GDM1 (cell line): ENCODE results near the gene PIR.

ENCODE experiments used
- DNase-seq: peaks from one replicate; lab custom pipeline; 2025; lab: John Stamatoyannopoulos, UW

The PIR gene

DNA sequence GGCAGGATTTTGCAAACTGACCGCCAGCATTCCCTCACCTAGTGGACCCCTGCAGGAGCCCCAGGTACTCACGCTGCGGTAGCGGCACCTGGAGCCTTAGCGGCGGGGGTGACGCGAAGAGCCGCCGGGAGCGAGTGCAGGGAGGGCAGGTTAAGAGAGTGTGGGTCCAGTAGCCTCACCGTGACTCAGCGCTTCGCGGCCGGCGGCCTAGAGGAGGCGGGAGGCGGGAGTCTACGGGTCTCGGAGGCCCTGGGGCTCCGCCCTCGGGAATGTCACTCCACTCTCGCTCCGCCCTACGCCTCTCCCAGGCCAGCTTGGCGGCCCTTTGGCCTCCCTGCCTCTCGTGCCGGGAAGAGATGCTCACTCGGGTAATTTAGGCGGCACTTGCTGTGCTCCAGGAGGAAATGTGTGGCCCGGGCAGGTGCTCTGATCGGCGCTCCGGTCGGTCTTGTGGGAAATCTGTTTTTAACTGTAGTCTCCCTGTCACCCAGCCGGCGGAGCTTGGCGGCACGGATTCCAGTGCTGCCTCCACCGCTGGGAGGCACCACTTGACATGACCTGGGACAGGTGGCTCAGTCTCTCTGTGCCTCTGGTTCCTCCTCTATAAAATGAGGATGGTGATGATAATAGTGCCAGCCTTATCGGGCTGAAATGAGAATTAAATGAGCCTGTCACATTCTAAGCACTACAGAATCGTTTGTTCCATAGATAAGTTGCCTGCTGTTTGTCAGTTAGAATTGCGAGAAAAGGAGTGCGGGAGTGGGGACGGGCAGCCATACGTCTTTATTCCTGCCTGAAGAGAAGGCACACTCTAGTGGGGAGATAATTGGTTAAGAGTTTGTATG is at the start of gene PIR:
Gene PIR, minus strand, starts transcription at position 216 of the 845 bp plus-strand sequence. CDS start 2,076 bp downstream, outside the sequence.
- peak; percentile 34 for DNase-seq

DNA sequence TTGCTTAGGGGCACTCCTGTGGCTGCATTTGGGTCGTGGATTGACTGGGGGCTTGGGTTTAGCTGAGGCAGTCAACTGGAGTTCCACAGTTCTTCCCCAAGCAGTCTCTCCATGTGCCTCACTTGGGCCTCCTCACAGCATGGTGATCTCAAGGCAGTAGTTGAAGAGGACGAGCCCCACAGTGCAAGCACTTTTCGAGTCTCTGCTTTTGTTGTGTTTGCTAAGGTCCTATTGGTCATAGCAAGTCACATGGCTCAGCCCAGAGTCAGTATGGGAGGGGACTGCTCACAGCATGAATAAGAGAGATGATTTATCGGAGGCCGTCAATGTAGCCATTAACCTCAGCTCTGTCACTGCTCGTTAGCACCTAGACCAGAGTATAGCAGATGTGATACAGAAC is 37.2 kb upstream of the PIR start:
- DNase-seq, result no peak

DNA sequence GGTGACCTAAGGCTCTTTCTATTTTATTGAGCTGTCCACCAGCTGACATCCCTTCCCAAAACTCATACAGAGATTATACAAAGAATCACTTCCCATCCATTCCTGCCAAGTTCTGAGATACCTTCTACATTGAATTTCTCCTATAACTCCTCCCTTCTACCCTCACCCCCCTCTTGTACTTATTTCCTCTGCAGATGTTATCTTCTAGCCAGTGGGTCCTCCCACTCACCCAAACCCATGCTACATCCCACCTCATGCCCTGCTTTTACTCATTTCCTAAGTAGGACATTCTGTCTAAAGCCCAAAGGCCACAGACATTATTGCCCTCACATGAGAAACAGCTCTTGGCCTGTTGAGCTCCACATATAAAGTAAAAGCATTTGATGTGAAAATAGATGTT is 36.0 kb upstream of the PIR start:
- no peak for DNase-seq

DNA sequence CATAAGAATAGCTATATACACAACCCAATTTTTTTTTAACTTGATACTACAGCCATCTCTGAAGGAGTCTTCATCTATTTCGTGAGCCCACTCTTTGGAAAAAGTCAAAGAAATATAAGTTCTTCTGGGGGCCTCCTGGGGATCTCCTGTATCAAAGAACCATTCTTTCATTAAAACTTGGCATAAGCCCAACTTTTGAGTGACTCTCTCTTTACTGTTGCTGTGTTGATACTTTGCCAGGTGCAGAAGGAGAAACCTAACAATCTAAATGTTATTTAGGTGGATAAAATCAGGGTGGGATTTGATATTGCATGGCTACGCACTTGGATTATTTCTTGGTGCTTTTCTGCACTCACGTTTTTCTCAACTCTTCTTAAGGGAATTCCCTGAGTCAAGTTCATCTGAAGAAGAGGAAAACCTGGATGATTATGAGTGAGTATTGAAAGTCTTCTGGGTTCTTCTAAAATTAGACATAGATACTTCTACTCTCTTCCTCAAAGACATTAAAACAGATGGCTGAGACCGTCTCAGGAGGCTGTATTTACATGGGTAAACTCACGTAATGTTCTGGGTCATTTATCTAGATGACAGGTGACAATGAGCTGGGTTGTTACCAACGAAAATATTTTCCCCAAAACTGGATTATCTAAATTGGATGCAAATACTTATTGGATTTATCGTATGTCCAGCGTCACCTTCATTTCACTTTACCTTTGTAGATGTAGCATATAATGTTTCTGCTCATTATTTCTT is 32.7 kb upstream of the PIR start:
- DNase-seq, result no peak

DNA sequence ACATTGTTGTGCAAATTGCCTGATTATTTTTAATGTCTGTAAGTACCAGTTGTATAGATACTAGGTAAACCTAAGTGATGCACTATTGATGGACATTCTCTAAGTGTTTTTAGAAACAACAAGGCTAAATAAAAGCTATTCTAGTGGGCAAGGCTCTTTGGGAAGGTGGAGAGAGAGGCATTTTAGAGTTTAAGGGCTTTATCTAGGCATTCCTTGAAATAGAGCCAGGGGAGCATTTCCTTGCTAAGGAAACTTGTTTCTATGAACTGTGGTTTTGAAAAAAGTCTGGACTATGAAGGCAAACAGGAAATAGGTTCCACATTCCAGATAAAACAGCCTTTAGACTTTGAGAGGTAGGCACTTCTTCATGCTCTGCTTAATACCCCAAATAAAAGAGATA is 31.3 kb upstream of the PIR start:
- DNase-seq, result no peak

DNA sequence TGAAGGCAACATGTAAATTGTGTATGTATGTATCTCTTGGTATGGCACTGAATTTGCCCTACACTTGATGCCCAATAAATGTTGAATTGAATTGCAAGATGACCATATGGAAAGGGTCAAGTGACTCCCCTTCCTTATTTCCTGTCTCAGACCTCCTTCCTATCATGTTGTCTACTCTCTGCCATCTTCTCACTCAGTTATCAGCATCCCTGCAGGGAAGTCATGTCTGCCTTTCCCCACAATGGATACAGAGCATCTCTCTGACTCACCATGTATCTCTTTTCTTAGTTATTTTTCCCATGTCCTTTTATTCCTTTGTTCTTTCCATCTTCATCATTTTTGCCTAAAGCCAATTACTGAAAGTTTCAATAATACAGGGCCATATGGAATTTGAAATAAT is 30.0 kb upstream of the PIR start:
- DNase-seq, result no peak

DNA sequence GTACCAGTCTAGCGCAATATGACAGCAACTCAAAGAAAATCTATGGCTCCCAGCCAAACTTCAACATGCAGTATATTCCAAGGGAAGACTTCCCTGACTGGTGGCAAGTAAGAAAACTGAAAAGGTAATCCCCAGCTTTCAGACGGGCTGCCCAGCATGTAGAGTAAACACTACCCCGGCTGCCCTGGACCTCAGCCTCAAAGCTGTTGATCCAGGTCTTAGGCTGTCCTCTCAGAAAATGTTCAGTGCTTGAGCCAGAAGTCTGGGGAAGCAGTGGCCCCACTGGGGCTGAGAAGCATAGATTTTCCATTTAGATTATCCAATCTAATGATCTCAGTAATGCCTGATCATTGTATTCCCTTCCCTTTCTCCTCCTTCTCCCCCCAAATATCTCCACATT is 29.3 kb upstream of the PIR start:
- no peak for DNase-seq

DNA sequence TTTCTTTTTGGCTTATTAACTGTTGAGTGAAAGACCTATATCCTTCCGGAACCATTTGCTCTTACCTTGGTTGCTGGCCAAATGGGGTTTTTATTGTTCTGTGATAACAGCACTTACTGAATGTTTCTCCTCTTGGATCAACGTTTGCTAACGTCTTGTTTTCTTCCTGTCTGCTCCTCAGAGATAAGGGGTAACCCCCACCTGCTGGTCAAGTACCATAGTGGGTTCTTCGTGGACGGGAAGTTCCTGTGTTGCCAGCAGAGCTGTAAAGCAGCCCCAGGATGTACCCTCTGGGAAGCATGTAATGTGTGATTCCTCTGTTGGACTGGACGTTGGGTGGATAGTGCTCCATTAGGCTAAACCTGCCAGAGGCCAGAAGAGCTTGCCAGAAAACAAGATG is 22.8 kb upstream of the PIR start:
- DNase-seq, result no peak

DNA sequence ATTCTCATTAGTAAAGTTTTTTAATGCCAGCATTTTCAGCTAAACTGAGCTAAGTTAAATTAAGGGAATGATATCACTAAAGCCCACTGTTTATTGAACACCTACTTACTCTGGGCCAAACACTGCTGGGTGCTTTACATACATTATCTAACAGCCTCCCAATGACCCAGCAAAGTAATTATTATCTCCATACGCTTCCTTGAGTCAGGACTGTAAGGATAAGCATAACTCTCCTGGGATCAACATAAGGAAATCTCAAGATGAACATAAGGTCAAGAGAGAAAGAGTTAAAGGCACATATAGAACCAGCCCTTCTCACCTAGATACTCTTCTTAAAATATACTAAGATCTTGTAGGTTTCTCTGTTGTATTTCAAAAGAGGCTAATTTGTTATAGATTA is 21.1 kb upstream of the PIR start:
- DNase-seq, result no peak

DNA sequence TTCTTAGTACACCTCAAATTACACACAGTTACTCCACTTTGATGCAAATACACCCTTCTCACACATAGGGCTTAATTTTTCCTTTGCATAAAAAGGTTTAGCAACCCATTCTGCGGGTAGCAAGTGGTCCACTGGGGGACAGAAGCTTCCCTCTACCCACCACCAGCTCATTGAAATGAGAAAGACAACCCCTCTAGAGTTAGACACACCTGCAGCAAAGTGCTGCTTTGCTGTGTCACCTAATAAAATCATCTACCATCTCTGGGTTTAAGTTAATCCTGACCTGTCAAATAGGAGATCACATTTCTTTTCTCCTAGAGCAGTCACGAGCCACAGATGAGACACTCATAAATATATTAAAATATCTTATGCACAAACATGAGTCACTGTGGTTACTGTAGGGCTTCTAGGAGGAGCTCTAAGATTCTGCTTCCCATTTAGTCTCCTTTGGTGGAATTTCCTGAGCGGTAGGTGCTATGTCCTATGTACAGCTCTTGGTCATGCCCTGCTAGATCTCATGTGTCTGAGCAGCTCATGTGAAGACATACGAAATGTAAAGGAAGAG is 19.4 kb upstream of the PIR start:
- no peak for DNase-seq

DNA sequence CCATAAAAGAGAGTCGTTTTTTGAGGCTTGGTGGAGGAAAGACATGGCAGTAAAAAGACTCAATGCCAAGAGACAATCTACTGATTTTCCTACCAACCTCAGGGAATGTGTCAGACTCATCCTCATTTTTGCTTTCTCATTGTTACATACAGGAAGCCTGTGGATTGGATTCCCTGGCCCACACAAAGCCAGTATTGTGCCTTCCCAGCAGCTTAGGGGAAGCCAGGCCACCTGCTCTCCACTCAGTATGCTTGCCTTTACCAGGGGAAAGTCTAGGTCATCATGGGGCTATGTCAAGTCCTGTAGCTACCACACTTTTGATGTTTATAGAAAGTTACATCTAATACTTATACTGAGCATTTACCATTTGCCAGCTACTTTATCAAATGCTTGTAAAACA is 18.4 kb upstream of the PIR start:
- DNase-seq, result no peak

DNA sequence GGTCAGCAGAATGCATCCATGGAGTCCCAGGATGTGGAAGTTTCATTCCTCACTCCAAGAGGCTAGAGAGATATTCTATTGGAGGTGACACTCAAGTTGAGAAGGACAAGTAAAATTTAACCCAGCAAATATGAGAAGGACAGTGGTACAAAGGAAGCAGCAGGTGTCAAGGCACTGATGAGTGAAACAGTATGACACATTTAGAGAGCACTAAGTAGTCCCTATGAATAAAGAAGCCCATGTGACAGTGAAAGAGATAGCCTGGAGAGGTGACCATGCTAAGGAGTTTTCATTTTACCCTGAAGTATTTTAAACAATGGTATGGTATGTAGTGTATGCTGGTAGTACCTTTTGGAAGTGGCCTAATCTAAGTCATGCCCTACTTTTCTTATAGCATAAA is 16.7 kb upstream of the PIR start:
- DNase-seq, result no peak

DNA sequence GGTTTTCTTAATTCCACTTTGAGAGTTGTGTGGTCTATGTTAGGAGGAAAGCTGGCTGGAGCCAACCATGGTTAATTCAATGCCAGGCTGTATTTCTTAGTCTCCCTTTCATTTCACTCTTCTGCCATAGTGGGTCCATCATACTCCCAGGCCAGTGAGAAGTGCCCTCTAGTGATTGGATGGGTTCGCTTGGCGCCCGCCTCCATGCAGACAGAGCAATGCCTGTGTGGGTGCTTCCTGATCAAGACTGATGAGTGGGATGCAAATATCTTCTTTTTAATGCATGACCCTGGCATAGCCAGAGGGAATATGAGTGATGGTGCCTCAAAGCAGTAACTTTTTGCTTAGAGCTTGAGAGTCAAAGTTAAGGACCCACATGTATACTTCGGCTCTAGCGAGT is 13.9 kb upstream of the PIR start:
- no peak for DNase-seq

DNA sequence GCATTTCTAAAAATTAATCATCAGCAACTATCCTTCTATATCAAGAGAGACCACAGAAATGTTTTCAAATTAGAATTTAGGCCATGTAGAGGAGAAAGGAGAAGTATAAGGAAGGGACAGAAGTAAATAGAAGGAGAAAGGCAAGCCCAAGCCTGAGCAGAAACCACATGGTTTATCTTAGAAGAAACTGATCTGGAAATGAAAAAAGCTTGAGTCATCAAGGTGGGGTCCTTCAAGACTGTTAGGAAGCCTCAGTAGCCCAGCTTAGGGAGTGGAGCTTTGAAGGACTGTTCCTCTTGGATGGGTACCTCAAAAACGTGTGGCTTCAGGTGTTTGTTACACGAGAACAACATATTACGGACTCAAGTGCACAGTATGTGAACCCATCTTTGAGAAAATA is 12.0 kb upstream of the PIR start:
- DNase-seq, result no peak

DNA sequence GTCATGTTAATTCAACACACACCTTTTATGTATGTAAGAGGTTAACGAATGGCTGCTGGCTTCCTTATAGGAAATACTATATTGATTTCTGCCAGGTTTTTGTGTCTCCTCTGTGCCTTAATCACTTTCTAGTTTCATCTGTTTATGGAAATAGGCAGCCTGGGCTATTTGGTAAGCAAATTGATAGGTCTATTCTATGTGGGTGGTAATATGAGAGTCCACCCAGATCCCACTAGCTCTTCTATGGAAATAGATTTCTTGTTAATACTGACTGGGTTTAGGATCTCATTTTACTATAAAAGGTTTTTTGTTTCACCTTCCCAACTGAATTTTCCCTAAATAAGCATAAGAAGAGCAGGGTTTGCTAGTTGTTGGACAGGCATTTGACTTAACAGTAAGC is 11.5 kb upstream of the PIR start:
- no peak for DNase-seq

DNA sequence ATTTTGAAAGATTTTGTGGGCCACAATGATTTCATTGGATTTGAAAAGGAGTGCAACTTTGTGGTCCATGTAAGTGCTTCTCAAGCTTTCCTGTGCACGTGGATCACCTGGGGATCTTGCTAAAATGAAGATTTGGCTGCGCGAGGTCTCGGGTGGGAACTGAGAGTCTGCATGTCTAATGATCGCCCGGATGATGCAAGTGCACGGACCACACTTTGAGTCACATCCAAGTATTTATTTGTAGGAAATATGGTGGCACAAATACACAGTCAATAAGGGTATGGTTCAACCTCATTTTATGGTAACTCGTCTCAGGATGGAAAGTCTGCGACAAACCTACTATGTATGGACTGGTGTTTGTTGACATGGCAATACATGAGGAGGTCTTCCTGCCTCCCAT is 8.4 kb upstream of the PIR start:
- DNase-seq, result no peak

DNA sequence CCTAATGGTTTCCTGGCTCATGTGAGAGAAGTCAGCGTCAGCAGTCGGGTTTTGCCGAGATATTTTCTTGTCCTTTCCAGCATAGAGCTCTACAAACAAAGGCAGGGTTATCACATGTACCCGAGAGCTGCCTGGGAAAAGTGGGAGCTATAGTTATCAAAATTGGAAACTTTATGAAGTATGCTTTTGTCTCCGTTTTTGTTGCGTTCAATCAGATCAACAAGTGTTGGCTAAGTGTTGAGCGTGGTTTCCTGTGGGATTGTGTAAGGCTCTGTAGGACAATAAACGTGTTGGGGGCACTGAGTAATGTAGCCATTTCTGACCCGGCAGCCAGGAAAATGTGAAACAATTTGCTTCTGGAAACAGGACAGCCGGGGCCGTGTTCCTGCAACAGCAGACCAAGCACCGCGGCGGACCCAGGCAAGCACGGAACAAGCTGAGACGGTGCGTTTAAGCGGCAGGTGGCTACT is 7.4 kb upstream of the PIR start, which contains the start of gene BMX:
Gene BMX, plus strand, starts transcription at position 311 of the 470 bp plus-strand sequence. CDS start 7,547 bp downstream, outside the sequence.
- DNase-seq, result no peak

DNA sequence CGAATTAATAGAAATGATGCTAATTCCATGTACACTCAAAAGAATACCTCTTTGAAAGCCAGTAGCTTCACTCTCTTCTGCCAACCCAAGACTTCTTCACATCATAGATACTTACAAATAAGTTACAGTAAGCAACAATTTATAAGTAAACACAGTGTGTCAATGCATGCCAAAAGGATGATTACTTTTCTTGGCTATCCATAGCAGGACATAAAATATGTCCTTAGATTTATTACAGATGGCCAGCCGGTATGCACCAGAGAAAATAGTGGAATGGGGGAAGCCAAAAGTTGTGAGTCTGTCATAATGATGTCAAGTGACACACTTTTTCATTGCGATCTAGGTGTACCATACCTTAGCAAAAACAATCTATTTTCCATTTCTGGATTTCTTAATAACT is 6.8 kb upstream of the PIR start:
- no peak for DNase-seq

DNA sequence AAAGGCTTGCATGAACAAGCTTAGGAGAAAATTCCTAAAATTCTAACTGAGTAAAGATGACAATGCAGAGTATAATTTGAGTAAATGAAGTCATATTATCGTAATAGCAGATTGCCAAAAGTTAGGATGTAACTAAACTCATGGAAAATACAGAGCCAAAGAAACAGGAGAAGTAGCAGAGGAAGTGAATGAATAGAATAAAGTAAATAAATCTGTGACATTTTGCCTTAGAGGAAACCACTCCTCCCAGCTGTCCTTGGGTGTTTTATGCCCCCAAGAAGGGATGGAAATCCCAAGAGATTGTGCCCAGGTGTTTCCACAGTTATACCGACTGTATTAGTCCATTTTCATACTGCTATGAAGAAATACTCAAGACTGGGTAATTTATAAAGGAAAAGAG is 5.6 kb upstream of the PIR start:
- no peak for DNase-seq

DNA sequence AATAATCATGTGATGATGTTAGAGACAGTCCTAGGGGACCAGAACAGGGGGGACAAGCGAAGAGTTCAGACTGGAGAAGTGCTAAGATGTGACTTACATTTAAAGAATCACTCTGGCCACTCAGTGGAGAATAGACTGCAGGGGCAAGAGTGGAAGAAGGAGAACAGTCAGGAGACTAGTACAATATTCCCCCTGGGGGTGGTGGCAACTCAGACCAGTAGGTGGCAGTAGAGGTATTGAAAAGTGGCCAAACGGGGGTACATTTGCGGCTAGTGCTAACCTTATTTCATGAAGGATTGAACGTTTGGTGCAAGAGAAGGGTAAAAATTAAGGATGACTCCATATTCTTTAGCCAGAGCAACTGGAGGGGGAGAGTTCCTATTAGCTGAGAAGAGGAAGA is 4.7 kb upstream of the PIR start:
- DNase-seq, result peak; percentile 1

DNA sequence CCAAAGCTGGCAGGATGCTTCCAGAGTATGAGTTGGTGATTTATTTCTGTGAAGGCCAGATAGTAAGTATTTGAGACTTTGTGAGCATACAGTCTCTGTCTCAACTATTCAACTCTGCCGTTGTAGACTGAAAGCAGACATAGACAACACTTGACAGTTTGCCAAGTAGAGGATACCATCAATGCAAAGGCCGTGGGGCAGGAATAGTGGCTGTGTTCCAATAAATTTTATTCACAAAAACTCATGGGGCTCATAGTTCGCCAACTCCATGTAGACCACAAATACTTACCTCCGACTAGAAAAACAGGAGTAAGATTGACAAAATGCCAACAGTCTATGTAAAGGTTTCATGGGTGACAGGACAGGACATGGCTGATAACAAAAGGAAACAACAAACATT is 3.7 kb upstream of the PIR start:
- no peak for DNase-seq

DNA sequence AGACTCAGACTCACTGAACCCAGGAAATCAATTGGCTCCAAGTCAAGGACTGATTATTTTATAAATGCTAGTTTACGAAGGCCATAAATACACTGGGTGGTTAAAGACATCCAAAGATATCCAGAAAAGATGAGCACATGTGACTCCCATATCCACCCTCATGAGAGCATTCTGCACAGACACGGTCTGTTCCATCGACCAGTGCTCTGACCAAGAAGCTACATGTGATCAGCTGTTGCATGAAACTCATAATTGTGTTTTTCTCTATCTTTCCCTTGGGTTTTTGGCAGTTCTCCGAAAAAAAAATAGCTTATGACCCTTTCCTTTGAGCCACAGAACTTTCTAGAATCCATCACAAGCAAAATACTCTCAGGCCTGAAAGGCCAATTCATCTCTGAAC is 2.7 kb upstream of the PIR start:
- no peak for DNase-seq

DNA sequence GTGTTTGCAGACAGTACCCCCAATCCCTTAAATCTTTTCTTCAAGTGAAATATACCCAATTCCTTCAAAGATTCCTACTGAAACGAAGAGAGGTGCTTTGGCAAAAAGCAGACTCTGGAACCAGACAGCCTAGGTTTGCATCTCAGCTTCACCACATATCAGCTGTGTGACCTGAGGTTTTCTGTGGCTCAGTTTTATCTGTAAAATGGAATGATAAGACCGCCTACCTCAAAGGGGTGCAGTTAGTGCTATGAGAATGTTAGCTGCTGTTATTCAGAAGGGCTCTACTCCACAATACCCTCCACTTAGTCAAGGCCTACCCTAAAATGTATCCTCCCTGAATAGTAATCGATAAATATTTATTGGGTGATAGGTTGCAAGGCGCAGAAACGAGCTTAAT is 664 bp downstream of the PIR start:
- no peak for DNase-seq
